Endothelial cell (in vitro differentiated cells): ENCODE results near the gene NDUFA3. TPM values are rescaled to one million over a fixed set of nuclear protein-coding genes. Genes with fewer than 3 reads are reported as not detected.

Experiments
- DNase-seq: peaks from one replicate; pipeline ENCODE4 v3.0.0; 2021; ENCODE audit warnings: low spot score
- H3K27ac Mint-ChIP-seq: one replicate; pipeline ENCODE4 v1.8.0; 2021; ENCODE audit warnings: mixed read lengths, inconsistent platforms; ENCODE audit not compliant: unreplicated experiment
- H3K27me3 Mint-ChIP-seq: one replicate; pipeline ENCODE4 v1.8.0; 2021; ENCODE audit warnings: mild to moderate bottlenecking, moderate library complexity, mixed read lengths, inconsistent platforms; ENCODE audit not compliant: unreplicated experiment
- H3K36me3 Mint-ChIP-seq: one replicate; pipeline ENCODE4 v1.8.0; 2021; ENCODE audit warnings: mild to moderate bottlenecking, low read depth, mixed read lengths, inconsistent platforms; ENCODE audit not compliant: unreplicated experiment
- H3K4me1 Mint-ChIP-seq: one replicate; pipeline ENCODE4 v1.8.0; 2021; ENCODE audit warnings: mild to moderate bottlenecking, mixed read lengths, inconsistent platforms; ENCODE audit not compliant: unreplicated experiment
- H3K4me3 Mint-ChIP-seq: one replicate; pipeline ENCODE4 v1.8.0; 2021; ENCODE audit warnings: mild to moderate bottlenecking, mixed read lengths, inconsistent platforms; ENCODE audit not compliant: unreplicated experiment
- H3K9me3 Mint-ChIP-seq: one replicate; pipeline ENCODE4 v1.8.0; 2021; ENCODE audit warnings: mixed read lengths, inconsistent platforms; ENCODE audit not compliant: unreplicated experiment
- total RNA-seq: library from RNA; stranded (reverse); fragmentation: NEBNext Ultra II Directional; extraction: Animal tissue kit (Norgen Biotek cat#: 25700); gene quantifications from one replicate; pipeline ENCODE4 v1.2.1, GENCODE V29; 2021; ENCODE audit not compliant: unreplicated experiment
- TF ChIP-seq, protein P1 (sequence below): fragments of 200-600 bp; sonication (generic); IDR thresholded peaks from one replicate; pipeline ENCODE4 v1.5.0; 2021; ENCODE audit warnings: antibody characterized with exemption; ENCODE audit not compliant: unreplicated experiment

The NDUFA3 gene
- total RNA-seq, 1 donor from 2014 or later = 126 TPM

GRCh38 chr19:54136086-54136863, 33.6 kb downstream of the NDUFA3 start:
- peaks cover 27% of the 10 kb centered on the region for H3K4me1 Mint-ChIP-seq
- H3K27ac Mint-ChIP-seq = peak overlapping the region; percentile 85
- TF ChIP-seq, protein P1, sequence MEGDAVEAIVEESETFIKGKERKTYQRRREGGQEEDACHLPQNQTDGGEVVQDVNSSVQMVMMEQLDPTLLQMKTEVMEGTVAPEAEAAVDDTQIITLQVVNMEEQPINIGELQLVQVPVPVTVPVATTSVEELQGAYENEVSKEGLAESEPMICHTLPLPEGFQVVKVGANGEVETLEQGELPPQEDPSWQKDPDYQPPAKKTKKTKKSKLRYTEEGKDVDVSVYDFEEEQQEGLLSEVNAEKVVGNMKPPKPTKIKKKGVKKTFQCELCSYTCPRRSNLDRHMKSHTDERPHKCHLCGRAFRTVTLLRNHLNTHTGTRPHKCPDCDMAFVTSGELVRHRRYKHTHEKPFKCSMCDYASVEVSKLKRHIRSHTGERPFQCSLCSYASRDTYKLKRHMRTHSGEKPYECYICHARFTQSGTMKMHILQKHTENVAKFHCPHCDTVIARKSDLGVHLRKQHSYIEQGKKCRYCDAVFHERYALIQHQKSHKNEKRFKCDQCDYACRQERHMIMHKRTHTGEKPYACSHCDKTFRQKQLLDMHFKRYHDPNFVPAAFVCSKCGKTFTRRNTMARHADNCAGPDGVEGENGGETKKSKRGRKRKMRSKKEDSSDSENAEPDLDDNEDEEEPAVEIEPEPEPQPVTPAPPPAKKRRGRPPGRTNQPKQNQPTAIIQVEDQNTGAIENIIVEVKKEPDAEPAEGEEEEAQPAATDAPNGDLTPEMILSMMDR = no peak
- peaks cover 22% of the 10 kb centered on the region for H3K36me3 Mint-ChIP-seq
- H3K9me3 Mint-ChIP-seq = no peaks in the 10 kb centered on the region
- no peak for DNase-seq
- H3K4me3 Mint-ChIP-seq = peak overlapping the region; percentile 92
- H3K27me3 Mint-ChIP-seq = peaks cover 31% of the 10 kb centered on the region

DNA sequence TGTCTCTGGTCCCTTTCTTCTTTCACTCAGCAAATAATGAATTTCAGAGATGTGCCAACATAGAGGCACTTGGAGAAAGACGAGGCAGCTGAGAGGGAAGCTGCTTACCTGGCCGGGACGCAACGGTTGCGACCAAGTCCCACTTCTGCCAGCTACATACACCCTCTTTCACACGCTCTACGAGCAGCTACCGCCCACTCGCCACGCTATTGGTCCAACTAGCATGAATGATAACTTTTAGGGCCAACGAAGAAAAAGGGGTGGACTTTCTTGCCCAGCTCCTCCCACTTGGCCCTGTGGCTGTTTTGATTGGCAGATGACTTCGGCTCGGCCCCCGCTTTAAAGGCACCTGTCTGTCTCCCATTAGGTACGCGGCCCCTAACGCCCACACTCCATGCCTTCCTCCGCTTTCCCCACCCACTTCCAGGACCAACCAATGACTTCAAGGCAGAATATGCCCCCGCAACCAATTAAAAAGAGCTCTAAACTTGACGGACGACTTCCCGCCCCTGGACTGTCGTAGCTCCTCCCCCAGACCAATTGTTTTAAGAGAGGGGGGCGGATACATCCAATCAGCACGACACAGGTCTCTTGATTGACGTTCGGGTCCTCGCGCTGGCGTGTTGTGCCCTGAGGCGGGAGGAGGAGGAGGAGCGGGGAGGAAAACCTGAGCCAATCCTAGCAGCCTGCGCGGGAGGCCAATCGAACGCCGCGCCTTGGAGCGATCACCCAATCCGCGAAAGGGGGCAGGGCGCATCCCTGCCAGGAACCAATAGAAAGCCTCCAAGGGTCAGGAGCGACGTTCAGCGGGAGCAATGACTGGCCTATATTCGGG, 34.4 kb downstream of the NDUFA3 start:
- TF ChIP-seq, protein P1 = no peak
- Mint-ChIP-seq H3K27ac (peak overlapping the region; percentile 85), H3K36me3 (peaks cover 26% of the 10 kb centered on the region), H3K9me3 (no peaks in the 10 kb centered on the region), H3K4me1 (peaks cover 27% of the 10 kb centered on the region), H3K4me3 (peak overlapping the region; percentile 92), H3K27me3 (peaks cover 31% of the 10 kb centered on the region)
- DNase-seq = peak; percentile 97

GRCh38 chr19:54137699-54138488, 35.2 kb downstream of the NDUFA3 start, which contains the start of gene CNOT3:
TSS of gene CNOT3 (plus strand) at chr19:54137762. CDS start at chr19:54142979, 5,217 bp downstream.
- Mint-ChIP-seq H3K4me1 (peaks cover 27% of the 10 kb centered on the region), H3K27ac (peak within 1 kb of the TSS; percentile 85), H3K4me3 (peak within 1 kb of the TSS; percentile 95), H3K9me3 (no peaks in the 10 kb centered on the region), H3K27me3 (peaks cover 31% of the 10 kb centered on the region), H3K36me3 (peaks cover 34% of the 10 kb centered on the region)
- peak; percentile 40 for DNase-seq
- TF ChIP-seq, protein P1 = no peak

DNA sequence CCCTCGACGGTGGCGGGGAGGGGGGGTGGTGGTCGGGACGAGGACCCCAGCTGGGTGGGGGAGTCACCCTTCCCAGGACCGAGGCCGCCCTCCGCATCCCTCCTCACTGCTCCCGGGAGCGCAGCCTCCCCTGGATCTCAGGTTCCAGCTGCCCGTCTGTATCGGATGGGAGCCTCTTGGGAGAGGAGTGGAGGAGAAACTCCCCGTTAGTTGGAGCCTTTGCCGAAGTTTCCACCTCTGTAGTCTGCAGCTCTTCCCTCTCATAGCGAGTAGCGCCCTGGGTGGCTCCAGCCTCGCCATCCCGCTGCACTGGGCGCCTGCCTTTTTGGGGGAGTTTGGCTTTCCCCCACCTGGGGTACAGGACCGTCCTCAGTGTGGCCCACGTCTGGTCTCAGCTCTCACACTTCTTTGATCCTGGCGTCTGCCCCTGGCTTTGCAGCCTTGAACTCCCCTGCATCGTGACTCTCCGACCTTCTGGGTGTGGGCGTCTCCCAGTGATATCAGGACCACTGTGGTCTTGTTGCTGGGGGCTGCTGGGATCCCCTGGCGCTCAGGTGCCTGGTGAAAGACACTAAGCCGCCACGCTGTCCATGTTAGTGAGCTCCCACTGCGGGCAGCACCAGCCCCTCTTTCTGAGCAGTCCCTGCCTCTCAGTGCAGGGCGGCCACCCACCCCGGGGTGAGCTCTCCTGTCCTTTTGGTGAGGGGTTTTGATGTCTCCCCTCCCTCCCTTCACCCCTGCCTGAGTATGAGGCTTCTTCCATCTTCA, 36.0 kb downstream of the NDUFA3 start:
- H3K9me3 Mint-ChIP-seq = no peaks in the 10 kb centered on the region
- no peak for DNase-seq

More for the DNA sequence above, 36.0 kb downstream of the NDUFA3 start:
- peak overlapping the region; percentile 95 for H3K4me3 Mint-ChIP-seq
- peaks cover 42% of the 10 kb centered on the region for H3K36me3 Mint-ChIP-seq
- H3K4me1 Mint-ChIP-seq = peaks cover 27% of the 10 kb centered on the region
- peak overlapping the region; percentile 78 for H3K27ac Mint-ChIP-seq
- peaks cover 31% of the 10 kb centered on the region for H3K27me3 Mint-ChIP-seq
- TF ChIP-seq, protein P1 = no peak
